HG03039 (cell line): Measurements from ENCODE around the gene ISX.

Source experiments
- ATAC-seq: cut with Tn5 transposase; IDR thresholded peaks from one replicate; pipeline ENCODE4 v1.9.1; 2021; ENCODE audit warnings: mild to moderate bottlenecking, moderate library complexity; ENCODE audit not compliant: unreplicated experiment

The ISX gene

GRCh38 chr22:35051791-35052190, 14.2 kb upstream of the ISX start:
- ATAC-seq: no peak

GRCh38 chr22:35053060-35053835, 12.7 kb upstream of the ISX start:
- no peak for ATAC-seq

- no peak for ATAC-seq
Measured at GRCh38 chr22:35054064-35054463, 11.9 kb upstream of the ISX start.

GRCh38 chr22:35056486-35056885, 9.5 kb upstream of the ISX start:
- ATAC-seq: no peak

- ATAC-seq: no peak
Measured at GRCh38 chr22:35057155-35057554, 8.8 kb upstream of the ISX start.

GRCh38 chr22:35059632-35060031, 6.3 kb upstream of the ISX start:
- ATAC-seq: no peak

GRCh38 chr22:35064664-35065063, 1.3 kb upstream of the ISX start:
- ATAC-seq: no peak

GRCh38 chr22:35065183-35065582, 775 bp upstream of the ISX start:
- no peak for ATAC-seq

- no peak for ATAC-seq
Measured at GRCh38 chr22:35066768-35067167, 810 bp downstream of the ISX start.

GRCh38 chr22:35069541-35069940, 3.6 kb downstream of the ISX start:
- no peak for ATAC-seq

- no peak for ATAC-seq
Measured at GRCh38 chr22:35070451-35071093, 4.6 kb downstream of the ISX start.

GRCh38 chr22:35071784-35072183, 5.8 kb downstream of the ISX start:
- ATAC-seq: no peak

- no peak for ATAC-seq
Measured at GRCh38 chr22:35072925-35073324, 7.0 kb downstream of the ISX start.

GRCh38 chr22:35074583-35074982, 8.6 kb downstream of the ISX start:
- ATAC-seq: no peak

- no peak for ATAC-seq
Measured at GRCh38 chr22:35076630-35077029, 10.7 kb downstream of the ISX start.

GRCh38 chr22:35085621-35086020, 19.7 kb downstream of the ISX start:
- no peak for ATAC-seq

- ATAC-seq: no peak
Measured at GRCh38 chr22:35089139-35089538, 23.2 kb downstream of the ISX start.

- no peak for ATAC-seq
Measured at GRCh38 chr22:35092406-35092805, 26.4 kb downstream of the ISX start.

- no peak for ATAC-seq
Measured at GRCh38 chr22:35098921-35099320, 33.0 kb downstream of the ISX start.

GRCh38 chr22:35099883-35100282, 33.9 kb downstream of the ISX start:
- no peak for ATAC-seq

- ATAC-seq: no peak
Measured at GRCh38 chr22:35102663-35103062, 36.7 kb downstream of the ISX start.

- no peak for ATAC-seq
Measured at GRCh38 chr22:35103761-35104160, 37.8 kb downstream of the ISX start.

- no peak for ATAC-seq
Measured at GRCh38 chr22:35104491-35104890, 38.5 kb downstream of the ISX start.
